ENCODE results near the gene CBLIF. TPM values are rescaled to one million over a fixed set of nuclear protein-coding genes. Genes with fewer than 3 reads are reported as not detected.
"Not testable (repeated sequence)": the region's sequence is repeated elsewhere in the genome, so short reads cannot be mapped to it uniquely, and the experiment has no call there.

CBLIF gene
- total RNA-seq, 2 experiments from 2014 or later: not detected

GRCh38 chr11:59849129-59849528 lies 3.8 kb upstream of the CBLIF start:
- H3K4me1 Mint-ChIP-seq (ENCODE audit: low read depth): no peaks in the 10 kb centered on the region
- H3K27me3 Mint-ChIP-seq: no peaks in the 10 kb centered on the region
- no peak for TF ChIP-seq CTCF (IDR thresholded peaks at IDR 0.05)
- no peak for DNase-seq
- H3K9me3 Mint-ChIP-seq: no peaks in the 10 kb centered on the region
- intact Hi-C loops (cut with micrococcal nuclease): no loop called here
- ATAC-seq: no peak
- POLR2A ChIA-PET: no interaction called here
- no peak overlapping the region for H3K4me3 Mint-ChIP-seq
- CTCF ChIA-PET: no interaction called here
- no peaks in the 10 kb centered on the region for H3K36me3 Mint-ChIP-seq (ENCODE audit: low read depth)
- H3K27ac Mint-ChIP-seq: no peak overlapping the region

GRCh38 chr11:59848439-59848838 lies 3.1 kb upstream of the CBLIF start:
- H3K4me3 Mint-ChIP-seq; H3K27ac Mint-ChIP-seq; H3K27me3 Mint-ChIP-seq; ATAC-seq; CTCF ChIA-PET; DNase-seq; H3K36me3 Mint-ChIP-seq (ENCODE audit: low read depth); H3K4me1 Mint-ChIP-seq (ENCODE audit: low read depth); POLR2A ChIA-PET; intact Hi-C loops (cut with micrococcal nuclease); H3K9me3 Mint-ChIP-seq: not testable (repeated sequence)

DNA sequence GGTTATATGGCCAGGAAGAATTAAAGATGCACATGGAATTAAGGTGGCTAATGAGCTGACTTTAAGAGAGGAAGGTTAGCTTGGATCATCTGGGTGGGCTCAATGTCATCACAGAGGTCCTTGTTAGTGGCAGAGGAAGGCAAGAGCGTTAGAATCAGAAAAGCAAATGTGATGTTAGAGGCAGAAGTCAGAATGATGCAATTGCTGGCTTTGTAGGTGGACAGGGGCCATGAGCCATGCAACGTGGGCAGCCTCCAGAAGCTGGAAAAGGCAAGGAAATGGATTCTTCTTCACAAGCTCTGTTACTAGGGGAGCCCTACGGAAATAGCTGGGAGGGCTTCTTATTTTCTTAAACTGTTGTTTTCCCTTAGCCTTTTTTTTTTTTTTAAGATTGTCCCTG lies 2.3 kb upstream of the CBLIF start:
- intact Hi-C loops (cut with micrococcal nuclease): no loop called here
- CTCF ChIA-PET: no interaction called here
- POLR2A ChIA-PET: no interaction called here
- H3K27ac Mint-ChIP-seq: no peak overlapping the region
- DNase-seq: no peak
- H3K4me1 Mint-ChIP-seq (ENCODE audit: low read depth): no peaks in the 10 kb centered on the region
- H3K27me3 Mint-ChIP-seq: no peaks in the 10 kb centered on the region
- no peaks in the 10 kb centered on the region for H3K9me3 Mint-ChIP-seq
- ATAC-seq: no peak
- no peak overlapping the region for H3K4me3 Mint-ChIP-seq
- TF ChIP-seq CTCF (IDR thresholded peaks at IDR 0.05): no peak
- H3K36me3 Mint-ChIP-seq (ENCODE audit: low read depth): no peaks in the 10 kb centered on the region

DNA sequence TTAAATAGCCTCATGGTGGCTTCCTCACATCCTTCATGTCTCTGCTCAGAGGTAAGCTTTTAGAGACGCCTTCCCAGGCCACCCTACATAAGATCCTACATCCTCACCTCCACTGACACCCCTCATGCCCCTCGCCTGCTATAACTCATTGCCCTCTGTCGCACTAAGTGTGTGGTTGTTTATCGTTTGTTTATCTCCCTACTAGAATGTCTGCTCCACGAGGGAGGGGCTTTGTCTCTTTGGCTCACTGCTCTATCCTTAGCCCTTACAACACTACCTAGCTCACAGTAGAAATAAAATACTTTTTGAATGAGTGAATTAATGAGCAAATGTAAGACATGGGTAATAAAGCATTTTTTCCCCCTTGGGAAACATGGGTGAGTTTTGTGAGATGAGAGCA lies 1.3 kb upstream of the CBLIF start:
- ATAC-seq (no peak), DNase-seq (no peak)
- Mint-ChIP-seq H3K27ac (no peak overlapping the region), H3K4me1 (ENCODE audit: low read depth) (no peaks in the 10 kb centered on the region), H3K27me3 (no peaks in the 10 kb centered on the region), H3K36me3 (ENCODE audit: low read depth) (no peaks in the 10 kb centered on the region), H3K4me3 (no peak overlapping the region), H3K9me3 (no peaks in the 10 kb centered on the region)
- no peak for TF ChIP-seq CTCF (IDR thresholded peaks at IDR 0.05)
- POLR2A ChIA-PET: no interaction called here
- CTCF ChIA-PET: no interaction called here
- intact Hi-C loops (cut with micrococcal nuclease): no loop called here

DNA sequence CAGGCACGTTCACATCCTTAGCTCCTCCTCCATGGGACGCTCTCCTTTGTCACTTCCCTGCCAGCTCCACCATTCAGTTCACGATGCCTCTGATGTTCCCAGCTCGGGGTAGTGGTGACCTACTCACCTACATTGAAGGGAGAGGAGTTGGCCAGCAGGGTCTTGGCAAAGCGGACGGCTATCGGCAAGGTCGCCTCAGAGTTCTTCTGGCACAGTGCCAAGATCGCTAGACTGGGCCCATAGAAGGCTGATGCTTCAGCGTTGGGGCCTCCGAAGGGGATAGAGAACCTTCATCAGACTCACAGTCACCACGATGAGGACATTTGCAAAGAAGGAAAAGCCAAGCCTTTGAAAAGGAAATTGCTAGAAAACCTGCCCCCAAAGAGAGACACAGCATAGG lies 3.0 kb downstream of the CBLIF start:
- H3K27ac Mint-ChIP-seq: no peak overlapping the region
- DNase-seq: no peak
- intact Hi-C loops (cut with micrococcal nuclease): no loop called here
- TF ChIP-seq CTCF (IDR thresholded peaks at IDR 0.05): no peak
- no peaks in the 10 kb centered on the region for H3K9me3 Mint-ChIP-seq
- peaks cover 3% of the 10 kb centered on the region for H3K27me3 Mint-ChIP-seq
- H3K4me1 Mint-ChIP-seq (ENCODE audit: low read depth): no peaks in the 10 kb centered on the region
- no peak for ATAC-seq
- CTCF ChIA-PET: no interaction called here
- no peaks in the 10 kb centered on the region for H3K36me3 Mint-ChIP-seq (ENCODE audit: low read depth)
- POLR2A ChIA-PET: no interaction called here
- no peak overlapping the region for H3K4me3 Mint-ChIP-seq

- Mint-ChIP-seq H3K36me3 (ENCODE audit: low read depth) (no peaks in the 10 kb centered on the region), H3K27ac (no peak overlapping the region), H3K4me1 (ENCODE audit: low read depth) (no peaks in the 10 kb centered on the region), H3K9me3 (no peaks in the 10 kb centered on the region), H3K4me3 (no peak overlapping the region), H3K27me3 (peaks cover 3% of the 10 kb centered on the region)
- ATAC-seq (no peak), DNase-seq (no peak)
- TF ChIP-seq CTCF (IDR thresholded peaks at IDR 0.05): no peak
- ChIA-PET POLR2A (no interaction called here), CTCF (no interaction called here)
- intact Hi-C loops (cut with micrococcal nuclease): no loop called here
These were observed 3.8 kb downstream of the CBLIF start for GRCh38 chr11:59841514-59841913.

All from activated CD8-positive, alpha-beta T cell treated with anti-CD3 and anti-CD28 coated beads for 36 hours (primary cell).